ENCODE results near the gene RPL14. TPM values are rescaled to one million over a fixed set of nuclear protein-coding genes. Genes with fewer than 3 reads are reported as not detected.

Gene RPL14
- total RNA-seq, 1 donor from 2014 or later = 303 TPM

DNA sequence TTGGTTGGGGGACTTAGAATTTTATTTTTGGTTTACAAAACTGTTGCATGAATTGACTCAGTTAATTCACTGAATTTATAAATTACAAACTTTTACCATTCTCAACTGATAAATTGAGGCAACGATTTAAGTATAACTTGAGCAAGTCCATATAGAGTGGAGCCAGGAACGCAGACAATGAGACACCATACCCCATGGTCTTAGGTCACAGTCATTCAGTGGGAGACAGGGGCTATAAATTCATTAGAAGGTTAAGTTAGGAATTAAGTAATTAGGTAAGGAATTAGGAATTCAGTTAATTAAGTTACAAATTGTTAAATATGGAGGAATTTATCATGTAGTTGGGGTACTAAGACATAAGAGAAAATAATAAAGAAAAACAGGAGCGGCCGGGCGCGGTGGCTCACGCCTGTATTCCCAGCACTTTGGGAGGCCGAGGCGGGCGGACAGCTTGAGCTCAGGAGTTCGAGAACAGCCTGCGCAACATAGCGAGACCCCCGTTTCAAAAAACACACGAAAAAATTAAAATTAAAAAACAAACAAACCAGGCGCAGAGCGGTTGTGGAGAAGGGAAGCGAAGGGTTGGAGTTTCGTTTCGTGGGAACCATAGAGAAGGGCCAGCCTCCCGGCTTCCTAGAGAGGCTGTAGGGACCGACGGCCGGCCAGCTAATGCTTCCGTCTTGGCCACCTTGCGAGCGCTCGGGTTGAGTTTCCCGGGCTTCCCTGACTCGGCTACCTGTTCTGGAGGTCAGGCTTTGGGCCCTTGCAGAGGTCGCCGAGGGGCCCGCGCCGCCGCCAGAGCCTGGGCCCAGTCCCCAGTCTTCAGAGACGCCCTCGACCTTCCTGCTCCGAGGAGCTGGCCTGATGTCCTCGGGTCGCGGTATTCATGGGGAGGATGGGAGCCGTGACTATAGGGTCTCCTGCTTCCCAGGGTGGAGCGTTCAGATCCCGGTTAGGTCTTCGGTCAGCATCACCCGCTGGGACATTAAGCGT is 19.6 kb downstream of the RPL14 start, which contains the start of gene ZNF619:
ZNF619 (plus strand) TSS at position 645 of the 993 bp plus-strand sequence. CDS start 858 bp downstream, outside the sequence.
- H3K9ac ChIP-seq (ENCODE audit: low read depth in 1 of 3, low read length in 3 of 3) = peak within 1 kb of the TSS; percentile 88 to 90 (median 90)
- peak within 1 kb of the TSS; percentile 80 to 94 (median 93) for H3K4me3 ChIP-seq (ENCODE audit: low read length in 3 of 3)
- H3K27me3 ChIP-seq (ENCODE audit: control insufficient read depth in 3 of 3, insufficient read depth in 3 of 3, low read length in 3 of 3) = no peaks in the 10 kb centered on the region
- H3K27ac ChIP-seq (ENCODE audit: low read depth, low read length) = peak within 1 kb of the TSS; percentile 8
- H3K36me3 ChIP-seq (ENCODE audit: control insufficient read depth in 3 of 3, insufficient read depth in 3 of 3, low read length in 3 of 3) = peaks cover 15 to 27% (median 24%) of the 10 kb centered on the region in 3 donors
- peaks cover 8 to 13% (median 9%) of the 10 kb centered on the region in 3 donors for H3K4me1 ChIP-seq (ENCODE audit: control insufficient read depth in 3 of 3, insufficient read depth in 3 of 3, low read length in 3 of 3)
- no peaks in the 10 kb centered on the region for H3K9me3 ChIP-seq (ENCODE audit: control insufficient read depth in 3 of 3, low read length in 3 of 3)

GRCh38 chr3:40477666-40478065 is 20.5 kb downstream of the RPL14 start:
- Histone ChIP-seq H3K36me3 (ENCODE audit: control insufficient read depth in 3 of 3, insufficient read depth in 3 of 3, low read length in 3 of 3) (peaks cover 23 to 36% (median 33%) of the 10 kb centered on the region in 3 donors), H3K9ac (ENCODE audit: low read depth in 1 of 3, low read length in 3 of 3) (peak overlapping the region; percentile 88 to 90 (median 90)), H3K27ac (ENCODE audit: low read depth, low read length) (no peak overlapping the region), H3K9me3 (ENCODE audit: control insufficient read depth in 3 of 3, low read length in 3 of 3) (no peaks in the 10 kb centered on the region), H3K4me1 (ENCODE audit: control insufficient read depth in 3 of 3, insufficient read depth in 3 of 3, low read length in 3 of 3) (peaks cover 8 to 13% (median 9%) of the 10 kb centered on the region in 3 donors), H3K4me3 (ENCODE audit: low read length in 3 of 3) (peak overlapping the region; percentile 80 to 94 (median 93)), H3K27me3 (ENCODE audit: control insufficient read depth in 3 of 3, insufficient read depth in 3 of 3, low read length in 3 of 3) (no peaks in the 10 kb centered on the region)

DNA sequence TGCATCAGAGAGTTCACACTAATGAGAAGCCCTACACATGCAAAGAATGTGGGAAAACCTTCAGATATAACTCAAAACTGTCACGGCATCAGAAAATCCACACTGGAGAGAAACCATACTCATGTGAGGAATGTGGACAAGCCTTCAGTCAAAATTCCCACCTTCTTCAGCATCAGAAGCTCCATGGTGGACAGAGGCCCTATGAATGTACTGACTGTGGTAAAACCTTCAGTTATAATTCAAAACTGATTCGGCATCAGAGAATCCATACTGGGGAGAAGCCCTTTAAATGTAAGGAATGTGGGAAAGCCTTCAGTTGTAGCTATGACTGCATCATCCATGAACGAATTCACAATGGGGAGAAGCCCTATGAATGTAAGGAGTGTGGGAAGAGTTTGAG is 30.0 kb downstream of the RPL14 start:
- Histone ChIP-seq H3K36me3 (ENCODE audit: control insufficient read depth in 3 of 3, insufficient read depth in 3 of 3, low read length in 3 of 3) (peaks cover 41 to 56% (median 46%) of the 10 kb centered on the region in 3 donors), H3K9me3 (ENCODE audit: control insufficient read depth in 3 of 3, low read length in 3 of 3) (peaks cover 9 to 14% (median 12%) of the 10 kb centered on the region in 3 donors), H3K4me3 (ENCODE audit: low read length in 3 of 3) (no peak overlapping the region), H3K4me1 (ENCODE audit: control insufficient read depth in 3 of 3, insufficient read depth in 3 of 3, low read length in 3 of 3) (no peaks in the 10 kb centered on the region), H3K27ac (ENCODE audit: low read depth, low read length) (no peak overlapping the region), H3K9ac (ENCODE audit: low read depth in 1 of 3, low read length in 3 of 3) (no peak overlapping the region), H3K27me3 (ENCODE audit: control insufficient read depth in 3 of 3, insufficient read depth in 3 of 3, low read length in 3 of 3) (no peaks in the 10 kb centered on the region)

- H3K36me3 ChIP-seq (ENCODE audit: control insufficient read depth in 3 of 3, insufficient read depth in 3 of 3, low read length in 3 of 3) = peaks cover 22 to 25% (median 25%) of the 10 kb centered on the region in 3 donors
- no peak overlapping the region for H3K9ac ChIP-seq (ENCODE audit: low read depth in 1 of 3, low read length in 3 of 3)
- H3K9me3 ChIP-seq (ENCODE audit: control insufficient read depth in 3 of 3, low read length in 3 of 3) = peaks cover 9 to 14% (median 12%) of the 10 kb centered on the region in 3 donors
- no peak overlapping the region for H3K27ac ChIP-seq (ENCODE audit: low read depth, low read length)
- no peaks in the 10 kb centered on the region for H3K4me1 ChIP-seq (ENCODE audit: control insufficient read depth in 3 of 3, insufficient read depth in 3 of 3, low read length in 3 of 3)
- no peak overlapping the region for H3K4me3 ChIP-seq (ENCODE audit: low read length in 3 of 3)
- H3K27me3 ChIP-seq (ENCODE audit: control insufficient read depth in 3 of 3, insufficient read depth in 3 of 3, low read length in 3 of 3) = no peaks in the 10 kb centered on the region
Observed at GRCh38 chr3:40490916-40491315, 33.8 kb downstream of the RPL14 start.

- Histone ChIP-seq H3K4me1 (ENCODE audit: control insufficient read depth in 3 of 3, insufficient read depth in 3 of 3, low read length in 3 of 3) (no peaks in the 10 kb centered on the region), H3K27ac (ENCODE audit: low read depth, low read length) (no peak overlapping the region), H3K9ac (ENCODE audit: low read depth in 1 of 3, low read length in 3 of 3) (no peak overlapping the region), H3K27me3 (ENCODE audit: control insufficient read depth in 3 of 3, insufficient read depth in 3 of 3, low read length in 3 of 3) (no peaks in the 10 kb centered on the region), H3K4me3 (ENCODE audit: low read length in 3 of 3) (no peak overlapping the region), H3K36me3 (ENCODE audit: control insufficient read depth in 3 of 3, insufficient read depth in 3 of 3, low read length in 3 of 3) (peaks cover 0 to 2% (median 0%) of the 10 kb centered on the region in 3 donors), H3K9me3 (ENCODE audit: control insufficient read depth in 3 of 3, low read length in 3 of 3) (no peaks in the 10 kb centered on the region)
Observed at GRCh38 chr3:40494698-40495097, 37.6 kb downstream of the RPL14 start.

- Histone ChIP-seq H3K4me1 (ENCODE audit: control insufficient read depth in 3 of 3, insufficient read depth in 3 of 3, low read length in 3 of 3) (no peaks in the 10 kb centered on the region), H3K27me3 (ENCODE audit: control insufficient read depth in 3 of 3, insufficient read depth in 3 of 3, low read length in 3 of 3) (no peaks in the 10 kb centered on the region), H3K9me3 (ENCODE audit: control insufficient read depth in 3 of 3, low read length in 3 of 3) (no peaks in the 10 kb centered on the region), H3K36me3 (ENCODE audit: control insufficient read depth in 3 of 3, insufficient read depth in 3 of 3, low read length in 3 of 3) (no peaks in the 10 kb centered on the region), H3K4me3 (ENCODE audit: low read length in 3 of 3) (no peak overlapping the region), H3K9ac (ENCODE audit: low read depth in 1 of 3, low read length in 3 of 3) (no peak overlapping the region), H3K27ac (ENCODE audit: low read depth, low read length) (no peak overlapping the region)
Observed at GRCh38 chr3:40497288-40497687, 40.1 kb downstream of the RPL14 start.

- Histone ChIP-seq H3K27me3 (ENCODE audit: control insufficient read depth in 3 of 3, insufficient read depth in 3 of 3, low read length in 3 of 3) (no peaks in the 10 kb centered on the region), H3K4me3 (ENCODE audit: low read length in 3 of 3) (no peak overlapping the region), H3K9ac (ENCODE audit: low read depth in 1 of 3, low read length in 3 of 3) (no peak overlapping the region), H3K27ac (ENCODE audit: low read depth, low read length) (no peak overlapping the region), H3K36me3 (ENCODE audit: control insufficient read depth in 3 of 3, insufficient read depth in 3 of 3, low read length in 3 of 3) (no peaks in the 10 kb centered on the region), H3K4me1 (ENCODE audit: control insufficient read depth in 3 of 3, insufficient read depth in 3 of 3, low read length in 3 of 3) (peaks cover 0 to 5% (median 0%) of the 10 kb centered on the region in 3 donors), H3K9me3 (ENCODE audit: control insufficient read depth in 3 of 3, low read length in 3 of 3) (no peaks in the 10 kb centered on the region)
Observed at GRCh38 chr3:40499952-40500351, 42.8 kb downstream of the RPL14 start.

GRCh38 chr3:40502034-40502433 is 44.9 kb downstream of the RPL14 start:
- Histone ChIP-seq H3K9ac (ENCODE audit: low read depth in 1 of 3, low read length in 3 of 3) (no peak overlapping the region), H3K27ac (ENCODE audit: low read depth, low read length) (no peak overlapping the region), H3K9me3 (ENCODE audit: control insufficient read depth in 3 of 3, low read length in 3 of 3) (no peaks in the 10 kb centered on the region), H3K27me3 (ENCODE audit: control insufficient read depth in 3 of 3, insufficient read depth in 3 of 3, low read length in 3 of 3) (no peaks in the 10 kb centered on the region), H3K4me3 (ENCODE audit: low read length in 3 of 3) (no peak overlapping the region), H3K36me3 (ENCODE audit: control insufficient read depth in 3 of 3, insufficient read depth in 3 of 3, low read length in 3 of 3) (no peaks in the 10 kb centered on the region), H3K4me1 (ENCODE audit: control insufficient read depth in 3 of 3, insufficient read depth in 3 of 3, low read length in 3 of 3) (peaks cover 4 to 14% (median 9%) of the 10 kb centered on the region in 3 donors)

- H3K4me1 ChIP-seq (ENCODE audit: control insufficient read depth in 3 of 3, insufficient read depth in 3 of 3, low read length in 3 of 3) = peaks cover 4 to 14% (median 9%) of the 10 kb centered on the region in 3 donors
- H3K4me3 ChIP-seq (ENCODE audit: low read length in 3 of 3) = peak overlapping the region; percentile 83 to 96 (median 91)
- no peaks in the 10 kb centered on the region for H3K27me3 ChIP-seq (ENCODE audit: control insufficient read depth in 3 of 3, insufficient read depth in 3 of 3, low read length in 3 of 3)
- H3K36me3 ChIP-seq (ENCODE audit: control insufficient read depth in 3 of 3, insufficient read depth in 3 of 3, low read length in 3 of 3) = no peaks in the 10 kb centered on the region
- H3K27ac ChIP-seq (ENCODE audit: low read depth, low read length) = peak overlapping the region; percentile 72
- peak overlapping the region in 1 of 3 donors; percentile 84 for H3K9ac ChIP-seq (ENCODE audit: low read depth in 1 of 3, low read length in 3 of 3)
- no peaks in the 10 kb centered on the region for H3K9me3 ChIP-seq (ENCODE audit: control insufficient read depth in 3 of 3, low read length in 3 of 3)
Observed at GRCh38 chr3:40504636-40505430, 47.7 kb downstream of the RPL14 start.

Measured in skeletal muscle tissue (tissue), 4 donors.